ENCODE data around the gene TEX14.

The TEX14 gene

GRCh38 chr17:58534331-58534730 lies 157.5 kb downstream of the TEX14 start:
- no peak overlapping the region for H3K27ac ChIP-seq
- H3K4me3 ChIP-seq: no peak overlapping the region

DNA sequence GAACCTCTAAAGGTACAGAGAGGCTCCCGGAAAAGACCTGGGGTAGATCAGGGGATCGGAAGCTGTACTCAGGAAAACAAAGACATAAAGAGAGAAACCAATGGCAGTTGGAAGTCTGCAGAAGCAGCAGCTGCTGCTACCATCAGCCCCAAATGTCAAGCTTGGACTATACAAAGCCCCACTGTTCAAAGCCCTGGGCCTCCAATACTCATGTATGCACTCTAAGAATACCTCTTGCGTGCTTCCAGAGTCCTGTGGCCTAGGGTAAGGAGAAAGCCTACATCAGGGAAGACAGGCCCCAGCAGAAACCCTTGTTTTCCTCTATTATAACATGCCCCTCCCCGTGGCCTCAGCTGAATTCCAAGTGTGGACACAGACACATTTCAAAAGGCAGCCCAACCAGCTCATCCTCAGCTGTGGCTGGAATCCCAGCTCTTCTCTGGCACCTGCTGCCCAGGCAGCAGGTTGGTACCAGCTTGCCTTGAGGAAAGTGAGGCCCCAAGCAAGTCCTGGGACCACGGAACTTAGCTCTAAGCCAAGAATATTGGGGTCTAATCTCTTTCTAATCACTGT lies 158.1 kb downstream of the TEX14 start:
- H3K27ac ChIP-seq: no peak overlapping the region

DNA sequence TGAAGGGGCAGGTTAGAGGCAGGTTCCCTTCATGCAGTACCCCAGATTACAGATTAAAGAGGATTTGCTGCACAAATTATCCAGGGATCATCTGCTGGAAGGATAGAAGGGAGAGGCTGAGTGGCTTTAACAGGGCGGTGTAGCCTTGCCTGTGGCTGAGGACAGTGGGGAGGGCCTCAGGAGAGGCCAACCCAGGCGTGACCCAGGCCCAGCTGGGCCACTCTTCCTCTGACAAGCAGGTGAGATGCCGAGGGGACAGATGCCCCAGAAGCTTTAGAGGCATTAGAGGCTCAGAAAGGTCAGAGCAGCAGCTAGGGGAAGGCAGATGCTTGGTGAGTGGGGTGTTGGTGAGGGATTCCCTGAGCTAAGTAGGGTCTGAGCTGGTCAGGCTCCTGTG lies 159.3 kb downstream of the TEX14 start:
- Histone ChIP-seq H3K4me3 (peak overlapping the region in 3 of 7 experiments; percentile 38 to 57 (median 50)), H3K27ac (no peak overlapping the region)

More for the DNA sequence above, 158.1 kb downstream of the TEX14 start:
- H3K4me3 ChIP-seq: no peak overlapping the region

DNA sequence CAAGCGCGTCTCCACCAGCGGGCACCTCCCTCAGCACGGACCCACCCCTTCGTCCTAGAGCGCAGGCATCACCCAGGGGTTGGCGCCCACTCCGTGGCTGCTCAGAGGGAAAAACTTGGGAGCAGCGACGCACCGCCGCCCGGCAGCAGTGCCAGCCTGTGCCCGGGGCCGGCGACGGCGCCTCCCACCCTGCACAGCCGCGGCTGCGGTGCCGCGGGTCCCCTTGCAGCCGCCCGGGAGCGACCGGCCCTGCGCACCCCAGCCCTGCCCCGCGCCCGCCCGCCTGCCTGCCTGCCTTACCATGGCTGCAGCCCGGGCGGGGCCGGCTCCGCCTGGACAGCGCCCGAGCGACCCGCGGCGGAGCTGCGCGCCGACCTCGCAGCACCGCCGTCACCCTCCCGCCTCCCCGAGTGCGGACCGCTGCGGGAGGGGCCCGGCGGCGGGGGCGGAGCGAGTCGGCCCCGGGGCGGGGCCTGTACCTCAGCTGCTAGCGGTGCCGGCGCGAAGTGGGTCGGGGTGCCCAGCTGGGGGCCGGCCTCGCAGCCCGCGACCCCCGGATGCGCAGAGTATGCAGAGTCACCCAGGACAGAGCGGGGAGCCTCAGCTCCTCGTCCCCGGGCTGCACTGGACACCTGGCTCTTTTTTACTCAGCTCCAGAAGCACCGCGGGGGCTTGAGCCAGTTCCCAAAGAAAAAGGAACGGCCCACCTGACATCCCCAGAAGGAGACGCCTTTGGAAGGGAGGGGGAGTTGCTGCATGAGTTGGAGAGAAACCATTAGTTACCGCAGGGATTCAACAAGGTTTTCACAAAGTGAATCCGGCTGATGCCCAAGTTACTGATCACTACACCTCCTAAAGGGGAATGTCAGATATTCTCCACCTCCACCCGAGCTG lies 159.9 kb downstream of the TEX14 start:
- H3K27ac ChIP-seq: peak overlapping the region in 8 of 21 experiments; percentile 5 to 40 (median 24)
- H3K4me3 ChIP-seq: peak overlapping the region; percentile 33 to 57 (median 35)

GRCh38 chr17:58531122-58531521 lies 160.7 kb downstream of the TEX14 start:
- H3K4me3 ChIP-seq: peak overlapping the region in 6 of 7 experiments; percentile 33 to 57 (median 36)
- H3K27ac ChIP-seq: peak overlapping the region in 3 of 21 experiments; percentile 18 to 26 (median 22)

GRCh38 chr17:58530655-58531054 lies 161.2 kb downstream of the TEX14 start:
- Histone ChIP-seq H3K27ac (peak overlapping the region in 1 of 21 experiments; percentile 18), H3K4me3 (no peak overlapping the region)

DNA sequence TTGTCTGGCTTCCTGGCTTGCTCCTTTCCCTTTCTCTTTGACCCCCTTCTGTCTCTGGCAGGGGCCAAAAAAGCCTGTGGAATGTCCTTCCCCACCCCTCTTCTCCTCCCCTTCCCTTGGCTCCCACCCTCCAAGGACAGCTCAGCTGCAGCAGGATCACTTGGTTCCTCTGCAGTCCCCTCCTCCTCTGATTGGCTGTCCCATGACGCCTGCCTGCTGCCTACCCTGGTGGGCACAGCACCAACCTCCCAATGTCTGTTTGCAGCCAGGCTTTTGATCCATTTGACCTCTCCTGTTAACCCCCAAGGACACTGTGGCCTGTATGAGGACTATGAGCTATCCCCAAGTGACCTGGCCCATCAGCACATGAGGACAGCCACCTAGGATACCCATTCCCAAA lies 162.6 kb downstream of the TEX14 start:
- peak overlapping the region in 2 of 21 experiments; percentile 45 to 54 for H3K27ac ChIP-seq
- no peak overlapping the region for H3K4me3 ChIP-seq

- H3K4me3 ChIP-seq: no peak overlapping the region
- H3K27ac ChIP-seq: peak overlapping the region in 8 of 21 experiments; percentile 5 to 54 (median 34)
Observed at GRCh38 chr17:58528443-58528842, 163.4 kb downstream of the TEX14 start.

- H3K4me3 ChIP-seq: no peak overlapping the region
- H3K27ac ChIP-seq: peak overlapping the region in 9 of 21 experiments; percentile 5 to 80 (median 28)
Observed at GRCh38 chr17:58527949-58528348, 163.9 kb downstream of the TEX14 start.

DNA sequence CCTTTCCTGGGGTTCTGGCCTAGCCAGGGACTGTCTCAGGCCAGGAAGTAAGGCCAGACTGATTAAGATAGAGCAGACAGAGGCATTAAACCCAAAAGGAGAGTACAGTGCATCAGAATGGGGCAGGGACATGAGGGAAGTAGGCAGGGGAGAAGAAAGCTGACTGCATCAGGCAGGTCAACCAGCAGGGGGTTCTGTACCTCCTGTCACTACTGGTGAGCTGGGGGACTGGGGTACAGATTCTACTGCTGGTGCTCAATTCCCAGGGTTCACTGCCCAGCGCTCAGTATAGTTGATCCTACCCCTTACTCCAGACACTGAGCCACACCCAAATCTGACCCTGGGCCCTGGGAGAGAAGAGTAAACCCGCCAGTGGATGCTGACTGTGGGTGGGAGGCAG lies 164.5 kb downstream of the TEX14 start:
- Histone ChIP-seq H3K4me3 (no peak overlapping the region), H3K27ac (peak overlapping the region in 15 of 21 experiments; percentile 5 to 80 (median 29))

DNA sequence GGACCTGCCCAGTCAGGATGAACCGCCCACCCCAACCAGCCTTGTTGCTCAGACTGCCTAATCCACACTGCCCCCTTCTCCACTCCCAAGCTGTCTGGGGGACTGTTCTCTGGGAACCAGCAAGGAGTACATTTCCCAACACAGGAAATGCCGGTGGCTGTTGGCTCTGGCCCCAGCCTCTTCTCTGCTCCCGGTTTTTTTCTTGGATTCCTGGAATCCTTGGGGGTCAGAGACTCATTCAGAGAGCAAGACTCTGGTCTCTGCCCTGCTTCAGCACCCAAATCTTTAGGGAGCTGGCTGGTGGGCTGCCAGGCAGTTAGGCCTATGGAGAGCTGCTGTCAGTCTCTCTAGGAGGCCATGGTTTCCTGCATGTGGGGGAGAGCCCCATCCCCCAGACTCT lies 166.6 kb downstream of the TEX14 start:
- Histone ChIP-seq H3K27ac (peak overlapping the region in 18 of 21 experiments; percentile 26 to 86 (median 58)), H3K4me3 (no peak overlapping the region)

DNA sequence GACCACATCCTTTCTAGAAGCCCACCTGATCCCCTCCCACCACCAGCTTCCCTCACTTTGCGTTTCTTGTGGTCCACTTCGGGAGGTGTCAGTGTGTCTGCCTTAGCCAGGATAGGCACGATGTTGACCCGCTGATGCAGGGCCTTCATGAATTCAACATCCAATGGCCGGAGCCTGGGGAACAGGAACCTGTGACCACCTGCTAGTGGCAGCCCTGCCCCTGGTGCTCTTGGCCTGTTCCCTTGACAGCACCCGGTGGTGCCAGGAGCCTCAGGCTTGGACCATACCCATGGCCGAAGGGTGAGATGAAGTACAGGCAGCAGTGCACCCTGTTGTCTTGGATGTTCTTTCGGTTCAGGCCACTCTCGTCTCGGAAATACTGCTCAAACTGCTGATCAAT lies 170.2 kb downstream of the TEX14 start:
- Histone ChIP-seq H3K4me3 (no peak overlapping the region), H3K27ac (no peak overlapping the region)

DNA sequence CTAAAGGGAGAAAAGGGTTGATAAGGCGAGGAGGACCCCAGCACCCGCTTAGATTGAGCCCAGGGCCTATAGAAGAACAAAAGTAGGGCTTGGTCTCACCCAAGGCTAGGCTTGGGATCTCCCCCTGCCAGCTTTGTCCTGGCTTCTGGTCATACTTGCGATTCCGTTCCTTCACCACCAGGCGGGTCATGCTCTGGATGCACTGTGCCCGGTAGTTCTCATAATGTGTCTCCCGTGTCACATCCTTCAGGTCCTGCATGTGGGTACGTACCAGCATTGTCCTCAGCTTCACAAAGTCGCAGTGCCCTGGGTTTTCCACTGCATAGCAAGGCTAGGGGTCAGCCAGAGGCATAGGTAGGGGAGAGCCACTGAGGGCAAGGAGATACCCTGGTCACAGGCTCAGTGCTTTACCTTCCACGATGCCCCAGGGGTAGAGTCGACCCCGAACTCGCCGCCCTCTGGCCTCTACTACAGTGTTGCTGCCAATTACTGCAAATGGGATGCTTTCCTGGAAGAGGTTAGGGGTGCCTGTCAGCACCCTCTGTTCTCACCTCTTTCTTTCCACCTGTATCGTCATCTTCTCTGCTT lies 170.9 kb downstream of the TEX14 start:
- Histone ChIP-seq H3K4me3 (no peak overlapping the region), H3K27ac (no peak overlapping the region)

DNA sequence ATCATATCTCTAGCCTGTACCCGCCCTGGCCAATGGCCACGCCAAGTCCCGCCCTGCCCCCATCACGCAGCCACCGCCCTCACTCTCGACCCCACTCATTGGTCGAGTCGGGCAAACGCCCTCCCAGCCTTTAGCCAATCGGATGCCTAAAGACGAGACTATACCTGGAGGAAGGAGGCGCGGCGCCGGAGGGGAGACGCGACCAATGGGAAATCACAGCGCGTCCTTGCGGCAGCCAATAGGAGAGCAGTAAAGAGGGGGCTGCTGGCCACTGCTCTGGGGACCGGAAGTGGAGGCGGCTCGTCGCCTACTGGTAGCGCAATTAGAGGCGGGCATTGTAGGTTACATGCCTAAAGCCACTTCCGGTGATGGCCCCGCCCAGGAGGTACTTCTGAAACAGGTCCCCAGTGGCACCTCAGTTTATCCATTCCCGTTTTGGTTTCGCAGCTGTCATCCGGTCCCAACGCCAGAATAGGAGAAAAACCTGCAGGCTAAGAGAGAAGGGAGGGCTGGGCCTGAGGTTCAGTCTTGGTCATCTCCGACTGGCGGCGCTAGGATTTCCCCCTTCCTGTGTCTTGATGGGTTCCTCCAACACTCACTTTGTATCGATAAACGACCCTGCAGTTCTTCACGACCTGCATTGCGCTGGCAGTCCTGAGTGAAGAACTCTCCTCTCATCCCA lies 173.8 kb downstream of the TEX14 start:
- H3K27ac ChIP-seq: peak overlapping the region in 20 of 21 experiments; percentile 84 to 96 (median 90)
- H3K4me3 ChIP-seq: peak overlapping the region; percentile 55 to 64 (median 63)

DNA sequence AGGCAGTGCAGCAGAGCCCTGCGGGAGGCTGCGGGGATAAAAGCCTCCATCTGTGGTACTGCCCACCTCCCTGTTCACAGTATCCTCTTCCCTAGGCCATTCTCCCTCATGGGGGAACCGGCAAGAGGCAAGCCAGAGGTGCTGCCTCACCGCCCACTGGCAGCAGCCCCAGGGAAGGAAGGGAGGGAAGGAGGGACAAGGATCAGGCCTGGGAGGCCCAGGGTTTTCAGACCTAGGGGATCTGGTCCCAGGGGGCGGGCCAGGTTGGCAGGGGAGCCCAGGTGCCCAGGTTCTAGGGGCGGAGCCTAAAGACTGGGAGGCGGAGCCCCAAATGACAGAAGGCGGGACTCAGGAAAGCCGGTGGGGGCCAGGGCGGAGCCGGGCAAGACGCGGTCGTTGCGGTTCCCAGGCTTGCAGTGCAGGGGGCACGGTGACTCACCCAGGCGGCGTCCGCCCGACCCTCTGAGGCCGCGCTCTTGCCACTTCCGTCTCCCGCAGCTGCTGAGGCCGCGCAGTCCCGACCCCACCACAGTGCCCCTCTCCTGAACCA lies 174.4 kb downstream of the TEX14 start:
- peak overlapping the region in 20 of 21 experiments; percentile 65 to 92 (median 86) for H3K27ac ChIP-seq
- peak overlapping the region; percentile 55 to 64 (median 63) for H3K4me3 ChIP-seq

DNA sequence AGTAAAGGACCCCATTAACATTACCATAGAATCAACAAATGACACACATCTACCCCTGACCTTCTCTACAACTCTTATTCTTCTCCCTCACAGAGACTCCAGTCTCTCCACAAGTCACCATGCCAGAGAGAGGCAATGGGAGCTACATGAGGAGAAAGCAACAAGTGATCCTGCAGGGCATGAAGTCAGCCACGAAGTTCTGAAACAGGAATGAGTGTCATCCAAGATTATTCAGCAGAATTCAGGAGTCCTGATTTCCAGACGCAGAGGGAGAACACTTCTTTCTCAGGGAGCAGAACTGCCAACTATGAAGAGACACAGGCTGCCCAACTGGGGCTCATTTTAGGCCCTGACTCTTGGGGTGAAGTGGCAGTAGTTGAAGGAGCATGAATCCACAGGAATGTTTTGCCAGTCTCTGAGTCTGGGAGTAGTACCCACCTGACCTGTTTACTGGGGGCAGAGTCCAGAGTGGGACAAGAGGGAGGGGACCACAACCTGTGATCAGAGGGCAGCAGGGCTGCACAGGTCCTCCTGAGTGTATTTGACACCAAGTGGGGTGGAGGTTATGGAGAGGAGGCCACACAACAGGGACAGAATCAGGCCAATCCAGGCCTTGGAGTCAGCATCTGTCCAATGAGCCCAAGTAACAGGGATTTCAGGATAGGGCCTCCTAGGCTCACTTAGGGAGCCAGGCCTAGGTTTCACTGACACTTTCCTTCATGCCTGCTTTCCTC lies 175.0 kb downstream of the TEX14 start:
- H3K27ac ChIP-seq: peak overlapping the region in 20 of 21 experiments; percentile 65 to 92 (median 86)

GRCh38 chr17:58515286-58515685 lies 176.6 kb downstream of the TEX14 start:
- peak overlapping the region in 12 of 21 experiments; percentile 1 to 85 (median 76) for H3K27ac ChIP-seq
- peak overlapping the region in 1 of 7 experiments; percentile 84 for H3K4me3 ChIP-seq

More for the DNA sequence above, 175.0 kb downstream of the TEX14 start:
- peak overlapping the region; percentile 55 to 64 (median 63) for H3K4me3 ChIP-seq

GRCh38 chr17:58514770-58515157 lies 177.1 kb downstream of the TEX14 start:
- Histone ChIP-seq H3K27ac (peak overlapping the region in 15 of 21 experiments; percentile 1 to 85 (median 75)), H3K4me3 (peak overlapping the region; percentile 54 to 86 (median 78))
